PFSK-1 (cell line): ENCODE measurements around the gene KRTAP1-5.

Source experiments
- SIN3A ChIP-seq: IDR thresholded peaks from 2 replicates; pipeline ENCODE4 v1.6.1; 2012; ENCODE audit warnings: mild to moderate bottlenecking, low read length, moderate library complexity, borderline replicate concordance; ENCODE audit not compliant: insufficient read depth
- TAF1 ChIP-seq: IDR thresholded peaks from 2 replicates; pipeline ENCODE4 v1.6.1; 2012; ENCODE audit warnings: low read length, control low read depth, borderline replicate concordance; ENCODE audit not compliant: insufficient read depth
- TF ChIP-seq, protein P1 (sequence below), 2 experiments: IDR thresholded peaks; 2 replicates each; pipeline versions ENCODE4 v1.6.1 to v1.8.0; 2011 to 2012; ENCODE audit warnings: low read depth in 2 of 2, low read length in 2 of 2, control low read depth in 1 of 2, inconsistent platforms in 1 of 2, mild to moderate bottlenecking in 1 of 2, moderate library complexity in 1 of 2; ENCODE audit not compliant: insufficient read depth in 1 of 2

DNA sequence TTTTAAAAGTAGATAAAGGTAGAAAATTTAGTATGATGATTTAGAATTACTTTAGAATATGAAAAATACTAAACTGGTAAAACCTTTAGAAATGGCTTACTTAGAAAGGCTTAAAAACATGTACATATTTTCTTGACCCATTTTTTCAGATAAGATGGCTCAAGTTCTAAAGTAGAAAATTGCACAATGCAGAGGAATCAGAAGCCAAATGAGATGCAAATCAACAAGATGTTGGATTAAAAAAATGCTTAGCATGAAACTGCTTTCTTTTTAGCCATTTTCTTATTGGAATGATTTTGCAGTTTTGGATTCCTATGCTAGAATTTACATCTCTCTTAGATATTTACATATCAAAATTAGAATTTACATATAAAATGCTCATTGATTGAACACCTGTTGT is 16.6 kb downstream of the KRTAP1-5 start:
- TF ChIP-seq, protein P1, sequence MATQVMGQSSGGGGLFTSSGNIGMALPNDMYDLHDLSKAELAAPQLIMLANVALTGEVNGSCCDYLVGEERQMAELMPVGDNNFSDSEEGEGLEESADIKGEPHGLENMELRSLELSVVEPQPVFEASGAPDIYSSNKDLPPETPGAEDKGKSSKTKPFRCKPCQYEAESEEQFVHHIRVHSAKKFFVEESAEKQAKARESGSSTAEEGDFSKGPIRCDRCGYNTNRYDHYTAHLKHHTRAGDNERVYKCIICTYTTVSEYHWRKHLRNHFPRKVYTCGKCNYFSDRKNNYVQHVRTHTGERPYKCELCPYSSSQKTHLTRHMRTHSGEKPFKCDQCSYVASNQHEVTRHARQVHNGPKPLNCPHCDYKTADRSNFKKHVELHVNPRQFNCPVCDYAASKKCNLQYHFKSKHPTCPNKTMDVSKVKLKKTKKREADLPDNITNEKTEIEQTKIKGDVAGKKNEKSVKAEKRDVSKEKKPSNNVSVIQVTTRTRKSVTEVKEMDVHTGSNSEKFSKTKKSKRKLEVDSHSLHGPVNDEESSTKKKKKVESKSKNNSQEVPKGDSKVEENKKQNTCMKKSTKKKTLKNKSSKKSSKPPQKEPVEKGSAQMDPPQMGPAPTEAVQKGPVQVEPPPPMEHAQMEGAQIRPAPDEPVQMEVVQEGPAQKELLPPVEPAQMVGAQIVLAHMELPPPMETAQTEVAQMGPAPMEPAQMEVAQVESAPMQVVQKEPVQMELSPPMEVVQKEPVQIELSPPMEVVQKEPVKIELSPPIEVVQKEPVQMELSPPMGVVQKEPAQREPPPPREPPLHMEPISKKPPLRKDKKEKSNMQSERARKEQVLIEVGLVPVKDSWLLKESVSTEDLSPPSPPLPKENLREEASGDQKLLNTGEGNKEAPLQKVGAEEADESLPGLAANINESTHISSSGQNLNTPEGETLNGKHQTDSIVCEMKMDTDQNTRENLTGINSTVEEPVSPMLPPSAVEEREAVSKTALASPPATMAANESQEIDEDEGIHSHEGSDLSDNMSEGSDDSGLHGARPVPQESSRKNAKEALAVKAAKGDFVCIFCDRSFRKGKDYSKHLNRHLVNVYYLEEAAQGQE (IDR thresholded peaks at IDR 0.05; ENCODE audit: insufficient read depth in 1 of 2, low read depth in 2 of 2, low read length in 2 of 2), result no peak
- no peak for TF ChIP-seq TAF1
- no peak for TF ChIP-seq SIN3A
